ENCODE measurements around the gene ALK.

- TF ChIP-seq, protein P1, sequence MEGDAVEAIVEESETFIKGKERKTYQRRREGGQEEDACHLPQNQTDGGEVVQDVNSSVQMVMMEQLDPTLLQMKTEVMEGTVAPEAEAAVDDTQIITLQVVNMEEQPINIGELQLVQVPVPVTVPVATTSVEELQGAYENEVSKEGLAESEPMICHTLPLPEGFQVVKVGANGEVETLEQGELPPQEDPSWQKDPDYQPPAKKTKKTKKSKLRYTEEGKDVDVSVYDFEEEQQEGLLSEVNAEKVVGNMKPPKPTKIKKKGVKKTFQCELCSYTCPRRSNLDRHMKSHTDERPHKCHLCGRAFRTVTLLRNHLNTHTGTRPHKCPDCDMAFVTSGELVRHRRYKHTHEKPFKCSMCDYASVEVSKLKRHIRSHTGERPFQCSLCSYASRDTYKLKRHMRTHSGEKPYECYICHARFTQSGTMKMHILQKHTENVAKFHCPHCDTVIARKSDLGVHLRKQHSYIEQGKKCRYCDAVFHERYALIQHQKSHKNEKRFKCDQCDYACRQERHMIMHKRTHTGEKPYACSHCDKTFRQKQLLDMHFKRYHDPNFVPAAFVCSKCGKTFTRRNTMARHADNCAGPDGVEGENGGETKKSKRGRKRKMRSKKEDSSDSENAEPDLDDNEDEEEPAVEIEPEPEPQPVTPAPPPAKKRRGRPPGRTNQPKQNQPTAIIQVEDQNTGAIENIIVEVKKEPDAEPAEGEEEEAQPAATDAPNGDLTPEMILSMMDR (IDR thresholded peaks at IDR 0.05): no peak
- no peak for TF ChIP-seq POLR2A (IDR thresholded peaks at IDR 0.05)
- TF ChIP-seq EP300 (IDR thresholded peaks at IDR 0.05): no peak
- no peak for TF ChIP-seq POLR2AphosphoS5 (IDR thresholded peaks at IDR 0.05)
Measured at GRCh38 chr2:29314816-29315571, 606.4 kb downstream of the ALK start.

Data from sigmoid colon (tissue), 4 donors.